HUES6 (cell line): ENCODE results near the gene PSMC4.
A peak's percentile ranks its signal among the peaks of the same experiment; 100 is the strongest.
"Not testable (repeated sequence)": the region's sequence is repeated elsewhere in the genome, so short reads cannot be mapped to it uniquely, and the experiment has no call there.

Experiments used
- H3K27ac ChIP-seq: 2 replicates; pipeline ENCODE4 v1.7.0; 2013; ENCODE audit warnings: low read depth, mild to moderate bottlenecking, low read length, inconsistent platforms
- H3K27me3 ChIP-seq: 2 replicates; pipeline ENCODE4 v1.6.1; 2013; ENCODE audit warnings: low read length; ENCODE audit not compliant: control insufficient read depth, insufficient read depth
- H3K36me3 ChIP-seq: 2 replicates; pipeline ENCODE4 v1.6.1; 2013; ENCODE audit warnings: low read length; ENCODE audit not compliant: control insufficient read depth, insufficient read depth
- H3K4me1 ChIP-seq: 2 replicates; pipeline ENCODE4 v1.6.1; 2013; ENCODE audit warnings: low read length; ENCODE audit not compliant: control insufficient read depth, insufficient read depth
- H3K4me3 ChIP-seq: 2 replicates; pipeline ENCODE4 v1.5.1; 2013; ENCODE audit warnings: low read depth, low read length
- H3K9ac ChIP-seq: one replicate; pipeline ENCODE4 v1.6.1; 2013; ENCODE audit warnings: mild to moderate bottlenecking, low read length
- H3K9me3 ChIP-seq: 2 replicates; pipeline ENCODE4 v1.6.1; 2013; ENCODE audit warnings: low read depth, low read length; ENCODE audit not compliant: control insufficient read depth, insufficient read depth

The PSMC4 gene

GRCh38 chr19:39946532-39946931 lies 24.4 kb upstream of the PSMC4 start:
- H3K27ac ChIP-seq: no peak overlapping the region
- H3K4me1 ChIP-seq: peaks cover 2% of the 10 kb centered on the region; the same call in 1 of the 2 replicates
- H3K36me3 ChIP-seq: no peaks in the 10 kb centered on the region
- H3K9ac ChIP-seq: no peak overlapping the region
- no peak overlapping the region for H3K4me3 ChIP-seq
- H3K27me3 ChIP-seq: no peaks in the 10 kb centered on the region
- H3K9me3 ChIP-seq: peaks cover 6% of the 10 kb centered on the region; the same call in 1 of the 2 replicates

DNA sequence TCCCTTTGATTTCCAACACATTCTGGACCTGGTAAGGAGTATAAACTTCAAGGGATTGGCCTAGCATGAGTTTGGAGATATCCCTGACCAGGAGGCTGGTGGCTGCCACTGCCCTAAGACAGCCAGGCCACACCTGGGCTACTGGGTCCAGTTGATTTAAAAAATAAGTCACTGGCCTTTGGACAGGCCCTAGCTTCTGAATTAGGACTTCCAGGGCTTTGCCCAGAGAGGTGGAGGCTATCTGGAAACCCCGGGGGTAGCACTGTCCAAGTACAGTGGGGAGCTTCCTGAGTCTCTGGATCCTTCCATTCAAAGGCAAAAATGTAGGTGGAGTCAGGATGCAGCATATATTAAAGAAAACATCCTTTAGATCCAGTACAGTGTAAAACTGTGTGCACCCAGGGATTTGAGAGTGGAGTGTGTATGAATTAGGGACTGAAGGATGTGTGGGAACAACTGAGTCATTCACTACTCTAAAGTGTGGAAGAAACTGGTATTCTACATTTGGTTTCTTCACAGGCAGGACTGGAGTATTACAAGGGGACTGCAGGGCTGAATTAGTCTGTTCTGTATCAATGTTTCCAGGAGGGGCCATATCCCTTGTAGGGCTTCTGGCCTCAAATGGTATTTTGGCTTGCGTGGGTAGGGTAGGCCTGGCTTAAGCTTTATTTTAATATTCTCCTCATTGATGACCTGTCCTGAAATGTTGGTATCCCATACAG lies 21.8 kb upstream of the PSMC4 start:
- H3K4me1 ChIP-seq: no peaks in the 10 kb centered on the region

GRCh38 chr19:39951065-39951650 lies 19.8 kb upstream of the PSMC4 start:
- Histone ChIP-seq H3K27me3 (no peaks in the 10 kb centered on the region), H3K4me1 (no peaks in the 10 kb centered on the region), H3K4me3 (no peak overlapping the region), H3K27ac (no peak overlapping the region), H3K36me3 (no peaks in the 10 kb centered on the region), H3K9ac (no peak overlapping the region), H3K9me3 (peaks cover 6% of the 10 kb centered on the region; the same call in 1 of the 2 replicates)

More for the DNA sequence above, 21.8 kb upstream of the PSMC4 start:
- Histone ChIP-seq H3K9me3 (peaks cover 6% of the 10 kb centered on the region; the same call in 1 of the 2 replicates), H3K27me3 (no peaks in the 10 kb centered on the region), H3K36me3 (no peaks in the 10 kb centered on the region), H3K27ac (no peak overlapping the region), H3K9ac (no peak overlapping the region), H3K4me3 (no peak overlapping the region)

GRCh38 chr19:39951686-39952085 lies 19.3 kb upstream of the PSMC4 start:
- Histone ChIP-seq H3K9me3 (peaks cover 6% of the 10 kb centered on the region; the same call in 1 of the 2 replicates), H3K36me3 (no peaks in the 10 kb centered on the region), H3K27ac (no peak overlapping the region), H3K4me3 (no peak overlapping the region), H3K4me1 (no peaks in the 10 kb centered on the region), H3K9ac (no peak overlapping the region), H3K27me3 (no peaks in the 10 kb centered on the region)

DNA sequence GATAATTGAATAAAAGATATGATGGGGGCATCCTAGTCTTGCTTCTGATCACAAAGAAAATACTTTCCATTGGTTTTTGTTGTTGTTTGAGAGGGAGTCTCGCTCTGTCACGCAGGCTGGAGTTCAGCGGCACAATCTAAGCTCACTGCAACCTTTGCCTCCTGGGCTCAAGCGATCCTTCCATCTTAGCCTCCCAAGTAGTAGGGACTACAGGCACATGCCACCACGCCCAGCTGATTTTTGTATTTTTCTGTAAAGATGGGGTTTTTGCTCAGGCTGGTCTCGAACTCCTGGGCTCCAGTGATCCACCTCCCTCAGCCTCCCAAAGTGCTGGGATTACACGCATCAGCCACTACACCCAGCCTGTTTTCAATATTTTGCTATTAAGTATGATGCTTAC lies 17.1 kb upstream of the PSMC4 start:
- Histone ChIP-seq H3K4me1 (peaks cover 2% of the 10 kb centered on the region), H3K9ac (no peak overlapping the region), H3K36me3 (no peaks in the 10 kb centered on the region), H3K4me3 (no peak overlapping the region), H3K9me3 (peaks cover 6% of the 10 kb centered on the region; the same call in 1 of the 2 replicates), H3K27me3 (no peaks in the 10 kb centered on the region), H3K27ac (no peak overlapping the region)

- not testable (repeated sequence) for H3K27ac ChIP-seq, H3K9ac ChIP-seq, H3K27me3 ChIP-seq, H3K4me3 ChIP-seq, H3K9me3 ChIP-seq, H3K36me3 ChIP-seq
- H3K4me1 ChIP-seq: peaks cover 18% of the 10 kb centered on the region
Observed at GRCh38 chr19:39957886-39958285, 13.1 kb upstream of the PSMC4 start.

DNA sequence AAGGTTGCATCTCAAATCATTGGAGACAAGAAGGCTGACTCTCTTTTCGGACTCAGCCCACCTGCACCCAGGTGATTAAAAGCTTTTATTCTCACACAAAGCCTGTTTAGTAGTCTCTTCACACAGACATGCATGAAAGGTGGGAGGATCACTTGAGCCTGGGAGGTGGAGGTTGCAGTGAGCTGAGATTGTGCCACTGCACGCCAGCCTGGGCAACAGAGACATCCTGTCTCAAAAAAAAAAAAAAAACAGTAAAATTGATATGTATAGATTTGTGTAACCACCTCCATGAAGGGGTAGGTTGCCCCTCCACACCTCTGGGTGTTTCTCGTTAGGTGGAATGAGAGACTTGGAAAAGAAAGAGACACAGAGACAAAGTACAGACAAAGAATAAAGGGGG lies 12.0 kb upstream of the PSMC4 start:
- H3K4me3 ChIP-seq: not testable (repeated sequence)
- peak overlapping the region; percentile 57 for H3K9ac ChIP-seq

DNA sequence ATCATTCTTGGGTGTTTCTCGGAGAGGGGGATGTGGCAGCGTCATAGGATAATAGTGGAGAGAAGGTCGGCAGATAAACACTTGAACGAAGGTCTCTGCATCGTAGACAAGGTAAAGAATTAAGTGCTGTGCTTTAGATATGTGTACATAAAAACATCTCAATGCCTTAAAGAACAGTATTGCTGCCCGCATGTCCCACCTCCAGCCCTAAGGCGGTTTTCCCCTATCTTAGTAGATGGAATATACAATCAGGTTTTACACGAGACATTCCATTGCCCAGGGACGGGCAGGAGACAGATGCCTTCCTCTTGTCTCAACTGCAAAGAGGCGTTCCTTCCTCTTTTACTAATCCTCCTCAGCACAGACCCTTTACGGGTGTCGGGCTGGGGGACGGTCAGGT lies 11.6 kb upstream of the PSMC4 start:
- Histone ChIP-seq H3K4me1 (peaks cover 18% of the 10 kb centered on the region), H3K27ac (peak overlapping the region; percentile 47; the same call in 1 of the 2 replicates), H3K9ac (peak overlapping the region; percentile 57)
- H3K27me3 ChIP-seq, H3K36me3 ChIP-seq, H3K4me3 ChIP-seq, H3K9me3 ChIP-seq: not testable (repeated sequence)

More for the DNA sequence above, 12.0 kb upstream of the PSMC4 start:
- Histone ChIP-seq H3K4me1 (peaks cover 18% of the 10 kb centered on the region), H3K27ac (peak overlapping the region; percentile 47; the same call in 1 of the 2 replicates)
- H3K9me3 ChIP-seq, H3K36me3 ChIP-seq, H3K27me3 ChIP-seq: not testable (repeated sequence)

- no peaks in the 10 kb centered on the region for H3K9me3 ChIP-seq
- no peak overlapping the region for H3K27ac ChIP-seq
- H3K36me3 ChIP-seq: no peaks in the 10 kb centered on the region
- no peaks in the 10 kb centered on the region for H3K27me3 ChIP-seq
- H3K4me3 ChIP-seq: no peak overlapping the region
- H3K9ac ChIP-seq: no peak overlapping the region
- H3K4me1 ChIP-seq: peaks cover 16% of the 10 kb centered on the region
Observed at GRCh38 chr19:39963898-39964297, 7.1 kb upstream of the PSMC4 start.

- Histone ChIP-seq H3K4me1 (peaks cover 4% of the 10 kb centered on the region; the same call in 1 of the 2 replicates), H3K4me3 (no peak overlapping the region), H3K9ac (no peak overlapping the region), H3K36me3 (no peaks in the 10 kb centered on the region), H3K27ac (no peak overlapping the region), H3K27me3 (no peaks in the 10 kb centered on the region), H3K9me3 (no peaks in the 10 kb centered on the region)
Observed at GRCh38 chr19:39966617-39967016, 4.3 kb upstream of the PSMC4 start.

- Histone ChIP-seq H3K4me3 (no peak overlapping the region), H3K27me3 (no peaks in the 10 kb centered on the region), H3K27ac (no peak overlapping the region), H3K9ac (no peak overlapping the region), H3K9me3 (no peaks in the 10 kb centered on the region), H3K4me1 (peaks cover 4% of the 10 kb centered on the region; the same call in 1 of the 2 replicates), H3K36me3 (peaks cover 6% of the 10 kb centered on the region)
Observed at GRCh38 chr19:39967561-39967960, 3.4 kb upstream of the PSMC4 start.
